DMS153 (cell line): ENCODE data around the gene ERH.
"Not testable (repeated sequence)": the region's sequence is repeated elsewhere in the genome, so short reads cannot be mapped to it uniquely, and the experiment has no call there.

Source experiments
- DNase-seq: peaks from one replicate; lab custom pipeline; 2025; lab: John Stamatoyannopoulos, UW

ERH gene

GRCh38 chr14:69395929-69396328 lies 2.2 kb downstream of the ERH start:
- no peak for DNase-seq

GRCh38 chr14:69392481-69392880 lies 5.6 kb downstream of the ERH start:
- no peak for DNase-seq

- DNase-seq, result not testable (repeated sequence)
These were observed 6.7 kb downstream of the ERH start for GRCh38 chr14:69391400-69391799.

- DNase-seq, result no peak
These were observed 10.8 kb downstream of the ERH start for GRCh38 chr14:69387311-69387710.

GRCh38 chr14:69378274-69378673 lies 19.8 kb downstream of the ERH start:
- DNase-seq, result no peak

- no peak for DNase-seq
These were observed 21.7 kb downstream of the ERH start for GRCh38 chr14:69376439-69376838.

GRCh38 chr14:69375722-69376121 lies 22.4 kb downstream of the ERH start:
- DNase-seq, result no peak

GRCh38 chr14:69375182-69375581 lies 22.9 kb downstream of the ERH start:
- DNase-seq, result no peak

- no peak for DNase-seq
These were observed 23.9 kb downstream of the ERH start for GRCh38 chr14:69374235-69374634.

GRCh38 chr14:69373104-69373503 lies 25.0 kb downstream of the ERH start:
- DNase-seq, result no peak

- no peak for DNase-seq
These were observed 26.0 kb downstream of the ERH start for GRCh38 chr14:69372146-69372545.

GRCh38 chr14:69370061-69370460 lies 28.0 kb downstream of the ERH start:
- DNase-seq, result no peak

GRCh38 chr14:69368381-69368780 lies 29.7 kb downstream of the ERH start:
- no peak for DNase-seq

- DNase-seq, result no peak
These were observed 31.3 kb downstream of the ERH start for GRCh38 chr14:69366761-69367160.

GRCh38 chr14:69366069-69366468 lies 32.0 kb downstream of the ERH start:
- DNase-seq, result no peak

GRCh38 chr14:69364378-69364777 lies 33.7 kb downstream of the ERH start:
- DNase-seq, result no peak

GRCh38 chr14:69363964-69364363 lies 34.1 kb downstream of the ERH start:
- DNase-seq, result no peak

GRCh38 chr14:69363055-69363454 lies 35.0 kb downstream of the ERH start:
- DNase-seq, result no peak

GRCh38 chr14:69360438-69361108 lies 37.5 kb downstream of the ERH start:
- DNase-seq, result no peak

GRCh38 chr14:69358966-69359365 lies 39.1 kb downstream of the ERH start:
- DNase-seq, result no peak

- DNase-seq, result no peak
These were observed 39.7 kb downstream of the ERH start for GRCh38 chr14:69358233-69358963.

- DNase-seq, result no peak
These were observed 40.4 kb downstream of the ERH start for GRCh38 chr14:69357544-69358200.

GRCh38 chr14:69356903-69357543 lies 41.1 kb downstream of the ERH start:
- DNase-seq, result no peak
